Stimulated activated CD4-positive, alpha-beta T cell treated with anti-CD3 and anti-CD28 coated beads, Interleukin-12 subunit alpha, Interleukin-12 subunit beta, amount 100 ng/mL, for 24 hours (primary cell): Measurements from ENCODE around the gene PSMB10.
"Not testable (repeated sequence)": the region's sequence is repeated elsewhere in the genome, so short reads cannot be mapped to it uniquely, and the experiment has no call there.

Source experiments
- DNase-seq, 2 experiments: peaks; one replicate each; pipeline ENCODE4 v3.0.0-alpha.2; 2020; ENCODE audit warnings: low read depth in 2 of 2

The PSMB10 gene

DNA sequence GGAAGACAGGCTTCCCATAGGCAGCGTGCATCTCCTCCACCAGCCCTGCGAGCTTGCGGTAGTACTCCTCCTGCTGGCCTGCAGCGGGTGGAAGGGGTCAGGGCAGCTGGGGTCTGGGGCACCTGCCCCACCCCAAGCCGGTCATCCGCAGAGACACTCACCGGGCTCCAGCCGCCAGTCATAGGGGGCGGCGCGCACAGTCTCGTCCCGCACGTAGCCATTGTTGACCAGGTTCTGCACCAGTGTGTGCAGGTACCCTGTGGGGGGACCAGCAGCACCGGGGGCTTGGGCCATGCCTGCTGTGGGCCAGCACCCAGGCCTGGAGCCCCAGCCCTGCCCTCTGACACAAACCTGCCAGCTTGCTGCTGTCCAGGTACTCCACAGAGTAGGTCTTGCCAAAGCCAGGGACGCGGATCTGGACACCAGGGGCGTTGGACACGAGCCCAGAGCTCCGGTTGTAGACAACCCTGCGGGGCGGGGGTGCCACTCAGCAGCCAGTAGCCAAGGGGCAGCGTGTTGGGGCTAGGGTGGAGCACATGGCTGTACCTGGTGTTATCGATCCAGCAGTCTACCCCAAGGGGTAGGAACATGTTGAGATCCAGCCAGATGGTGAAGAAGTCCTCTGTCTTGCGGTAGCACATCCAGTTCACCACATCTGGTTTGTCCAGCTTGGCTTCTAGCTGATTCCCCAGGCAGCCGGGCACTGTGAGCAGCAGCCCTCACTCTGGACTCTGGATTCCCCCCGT lies 6.0 kb upstream of the PSMB10 start:
- no peak for DNase-seq

DNA sequence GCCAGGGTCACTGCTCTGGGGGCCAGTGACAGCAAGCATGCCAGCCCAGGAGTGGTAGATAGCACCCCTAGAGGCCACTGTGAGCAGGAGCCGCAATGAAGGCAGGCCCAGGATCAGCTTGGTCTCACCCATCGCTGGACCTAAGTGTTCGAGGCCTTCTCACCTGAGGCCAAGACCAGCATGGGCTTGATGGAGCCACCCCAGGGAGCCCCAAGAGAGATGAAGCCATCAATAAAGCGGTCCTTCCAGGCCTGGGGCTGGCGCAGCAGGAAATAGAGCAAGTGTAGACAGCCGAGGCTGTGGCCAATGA lies 5.5 kb upstream of the PSMB10 start:
- peak in 1 of 2 experiments; percentile 26 for DNase-seq

DNA sequence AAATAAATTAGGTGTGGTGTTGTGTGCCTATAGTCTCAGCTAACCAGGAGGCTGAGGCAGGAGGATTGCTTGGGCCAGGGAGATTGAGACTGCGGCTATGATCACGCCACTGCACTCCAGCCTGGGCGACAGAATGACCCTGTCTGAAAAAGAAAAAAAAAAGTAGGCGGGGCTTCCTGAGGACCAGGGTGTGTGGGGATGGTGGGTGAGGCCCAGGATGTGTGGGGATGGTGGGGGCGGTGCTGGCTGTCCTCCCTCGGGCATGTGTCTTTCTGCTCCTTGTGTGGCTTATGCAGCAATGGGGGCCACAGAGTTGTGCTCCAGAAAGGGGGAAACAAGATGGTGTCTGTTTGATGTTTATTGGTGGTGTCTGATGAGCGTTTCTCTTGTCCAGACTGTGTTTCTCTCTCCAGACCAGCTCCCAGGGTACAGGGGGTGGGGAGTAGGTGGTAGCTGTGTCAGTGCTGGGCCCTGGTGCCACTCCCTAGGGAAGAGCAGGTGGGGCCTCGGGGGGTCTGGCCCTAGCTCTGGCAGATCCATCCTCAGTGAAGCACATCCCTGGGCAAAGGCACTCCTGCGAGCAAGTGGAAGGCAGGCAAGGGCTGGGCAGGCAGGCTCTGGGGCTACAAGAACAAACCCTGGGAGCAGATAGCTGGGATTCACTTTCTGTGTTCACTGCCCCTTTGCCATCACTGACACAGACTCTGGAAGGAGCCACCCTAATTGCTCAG lies 5.0 kb upstream of the PSMB10 start:
- no peak for DNase-seq

DNA sequence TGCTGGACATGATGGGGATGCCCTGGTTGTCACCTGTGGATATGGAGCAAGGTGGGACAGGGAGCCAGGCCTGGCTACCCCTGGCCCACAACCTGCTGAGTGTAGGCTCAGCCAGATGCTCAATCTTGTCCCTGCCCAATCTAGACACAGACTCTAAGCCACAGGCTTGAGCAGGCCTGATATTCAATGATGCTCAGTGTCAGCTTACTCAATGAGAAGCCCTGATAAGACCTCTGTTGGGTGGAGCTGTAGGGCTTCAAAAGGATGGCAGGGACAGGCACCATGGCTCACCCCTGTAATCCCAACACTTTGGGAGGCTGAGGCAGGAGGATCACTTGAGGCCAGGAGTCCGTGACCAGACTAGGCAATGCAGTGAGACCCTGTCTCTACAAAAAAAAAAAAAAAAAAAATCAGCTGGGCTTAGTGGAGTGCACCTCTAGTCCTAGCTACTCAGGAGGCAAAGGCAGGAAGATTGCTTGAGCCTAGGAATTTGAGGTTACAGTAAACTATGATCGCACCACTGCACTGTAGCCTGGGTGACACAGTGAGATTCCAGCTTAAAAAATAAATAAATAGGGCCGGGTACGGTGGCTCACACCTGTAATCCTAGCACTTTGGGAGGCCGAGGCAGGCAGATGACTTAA lies 3.9 kb upstream of the PSMB10 start:
- DNase-seq = no peak

DNA sequence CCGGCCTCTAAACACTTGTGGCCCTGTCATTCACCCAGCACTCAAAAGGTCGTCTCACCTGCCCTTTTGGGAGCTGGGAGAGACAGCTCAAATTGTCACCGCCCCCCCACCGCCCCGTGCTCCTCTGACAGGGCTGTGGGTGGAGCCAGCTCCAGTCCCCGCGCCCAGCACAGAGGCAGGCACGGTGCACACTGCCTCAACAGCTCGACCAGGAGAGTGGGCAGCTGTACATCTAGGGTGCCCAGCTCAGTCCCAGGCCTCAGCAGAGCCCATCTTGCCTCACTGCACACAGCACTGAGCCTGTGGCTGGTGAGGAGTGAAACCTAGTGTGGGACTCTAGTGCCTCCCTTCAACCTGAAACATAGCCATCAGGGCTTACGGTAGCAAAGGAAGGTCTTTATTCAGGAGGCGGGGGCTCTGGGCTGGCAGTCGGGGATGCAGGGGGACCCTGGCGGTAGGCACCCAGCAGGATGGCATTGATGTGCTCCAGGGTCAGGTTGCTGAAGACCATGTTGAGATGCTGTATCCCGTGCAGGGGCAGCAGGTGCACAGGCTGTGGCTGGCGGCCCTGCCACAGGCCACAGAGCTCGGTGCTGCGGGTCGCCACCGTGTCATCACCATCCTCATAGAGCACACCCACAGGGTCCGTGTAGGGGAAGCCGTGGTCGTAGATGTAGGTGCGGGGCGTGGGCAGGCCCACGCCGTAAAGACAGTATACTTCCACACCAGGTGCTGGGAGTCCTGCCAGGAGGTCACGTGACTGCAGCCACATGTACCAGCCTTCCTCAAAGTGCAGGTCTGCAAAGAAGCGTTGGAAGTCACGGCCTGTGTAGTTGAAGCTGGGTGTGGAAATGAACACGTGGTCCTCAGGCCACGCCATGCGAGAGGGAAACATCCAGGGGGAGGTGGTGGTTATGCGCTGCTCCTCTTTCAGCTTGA lies 3.1 kb upstream of the PSMB10 start:
- DNase-seq = peak in 1 of 2 experiments; percentile 46

DNA sequence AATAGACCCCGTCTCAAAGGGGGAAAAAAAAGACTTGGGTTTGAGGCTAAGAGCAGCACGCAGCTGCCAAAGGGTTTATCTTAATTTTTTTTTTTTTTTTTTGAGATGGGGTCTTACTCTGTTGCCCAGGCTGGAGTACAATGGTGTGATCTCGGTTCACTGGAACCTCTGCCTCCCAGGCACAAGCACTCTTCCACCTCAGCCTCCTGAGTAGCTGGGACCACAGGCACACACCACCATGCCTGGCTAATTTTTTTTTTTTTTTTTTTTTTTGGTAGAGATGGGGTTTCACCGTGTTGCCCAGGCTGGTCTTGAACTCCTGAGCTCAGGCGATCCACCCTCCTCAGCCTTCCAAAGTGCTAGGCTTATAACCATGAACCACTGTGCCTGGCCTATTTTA lies 1.1 kb upstream of the PSMB10 start:
- DNase-seq = not testable (repeated sequence)

DNA sequence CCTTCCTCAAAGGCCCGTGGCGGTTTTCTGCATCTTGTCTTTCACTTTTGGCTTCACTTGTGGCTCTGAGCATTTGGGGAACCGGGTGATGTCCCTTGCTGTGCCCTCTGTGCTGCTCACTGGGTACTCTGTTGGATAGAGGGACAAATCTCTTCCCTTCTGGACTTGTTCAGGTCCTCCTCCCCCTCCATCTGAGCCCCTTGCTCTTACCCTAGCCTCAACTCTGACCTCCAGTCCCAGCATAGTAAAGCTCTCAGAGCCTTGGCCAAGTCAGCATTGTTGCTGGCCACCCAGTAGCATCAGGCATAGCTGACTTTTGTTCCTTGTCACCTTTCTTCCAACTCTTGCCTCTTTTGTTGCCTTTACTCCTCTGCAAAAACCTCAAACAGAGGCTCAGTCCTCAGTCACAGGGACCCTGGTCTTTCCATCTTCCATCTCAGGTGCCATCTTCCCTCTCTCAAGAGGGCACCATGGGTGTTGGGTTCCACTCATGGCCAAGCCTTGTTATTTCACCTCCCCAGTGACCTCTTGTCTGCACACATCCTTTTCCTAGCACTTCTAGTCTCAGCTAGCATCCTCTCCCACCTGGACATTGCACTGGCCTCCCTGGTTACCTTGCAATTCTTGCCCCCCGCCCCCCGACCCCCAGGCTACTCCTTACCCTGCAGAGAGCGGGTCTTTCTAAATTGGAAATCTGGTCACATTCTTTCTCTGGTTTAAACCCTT lies 393 bp upstream of the PSMB10 start:
- DNase-seq = peak; percentile 56 to 67

DNA sequence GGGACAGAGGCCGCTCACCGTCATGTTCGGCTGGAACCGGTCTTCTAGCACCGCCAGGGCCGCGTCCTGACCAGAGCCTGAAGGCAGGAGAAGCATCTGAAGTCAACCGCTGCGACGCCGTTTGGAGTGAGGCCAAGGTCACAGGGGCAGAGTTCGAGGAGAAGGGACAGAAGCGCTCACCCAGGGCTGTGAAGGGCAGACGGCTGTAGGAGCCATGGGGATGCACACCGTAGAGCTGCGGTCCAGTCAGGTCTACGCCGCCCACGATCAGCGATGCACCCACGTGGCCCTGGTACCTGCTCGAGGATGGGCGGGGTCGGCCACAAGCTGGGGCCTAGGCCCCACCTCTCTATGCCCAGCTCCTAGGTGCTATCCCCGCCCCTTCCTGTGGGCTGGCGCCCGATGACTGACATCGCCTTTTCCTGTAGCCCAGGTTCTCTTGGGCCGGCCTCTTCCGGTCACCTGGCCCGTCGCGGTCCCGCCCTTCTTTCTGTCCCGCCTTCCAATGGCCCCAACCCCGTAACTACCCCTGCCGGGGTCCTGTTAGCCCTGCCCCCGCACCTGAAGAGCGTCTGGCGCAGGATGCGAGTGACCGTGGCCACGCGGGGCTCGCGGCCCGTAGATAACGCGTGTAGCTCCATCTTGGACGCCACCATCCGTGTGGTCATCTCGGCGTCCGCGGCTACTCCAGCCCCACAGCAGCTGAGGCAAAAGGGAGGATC lies 1.1 kb downstream of the PSMB10 start:
- peak; percentile 91 to 98 for DNase-seq

DNA sequence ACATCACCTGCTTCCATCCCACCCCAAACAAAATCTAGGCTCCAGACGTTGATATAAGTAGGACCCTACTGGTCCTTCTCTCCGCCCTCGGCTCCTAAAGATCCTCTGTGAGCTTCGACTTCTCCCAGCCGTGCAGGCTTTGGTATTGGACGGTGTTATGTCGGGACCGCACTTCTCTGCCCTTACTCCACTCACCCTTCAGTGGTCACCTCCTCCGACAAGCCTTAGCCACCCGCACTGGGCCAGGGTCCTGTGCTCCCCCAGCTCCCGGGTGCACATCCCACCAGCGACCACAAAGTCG lies 1.6 kb downstream of the PSMB10 start:
- no peak for DNase-seq

DNA sequence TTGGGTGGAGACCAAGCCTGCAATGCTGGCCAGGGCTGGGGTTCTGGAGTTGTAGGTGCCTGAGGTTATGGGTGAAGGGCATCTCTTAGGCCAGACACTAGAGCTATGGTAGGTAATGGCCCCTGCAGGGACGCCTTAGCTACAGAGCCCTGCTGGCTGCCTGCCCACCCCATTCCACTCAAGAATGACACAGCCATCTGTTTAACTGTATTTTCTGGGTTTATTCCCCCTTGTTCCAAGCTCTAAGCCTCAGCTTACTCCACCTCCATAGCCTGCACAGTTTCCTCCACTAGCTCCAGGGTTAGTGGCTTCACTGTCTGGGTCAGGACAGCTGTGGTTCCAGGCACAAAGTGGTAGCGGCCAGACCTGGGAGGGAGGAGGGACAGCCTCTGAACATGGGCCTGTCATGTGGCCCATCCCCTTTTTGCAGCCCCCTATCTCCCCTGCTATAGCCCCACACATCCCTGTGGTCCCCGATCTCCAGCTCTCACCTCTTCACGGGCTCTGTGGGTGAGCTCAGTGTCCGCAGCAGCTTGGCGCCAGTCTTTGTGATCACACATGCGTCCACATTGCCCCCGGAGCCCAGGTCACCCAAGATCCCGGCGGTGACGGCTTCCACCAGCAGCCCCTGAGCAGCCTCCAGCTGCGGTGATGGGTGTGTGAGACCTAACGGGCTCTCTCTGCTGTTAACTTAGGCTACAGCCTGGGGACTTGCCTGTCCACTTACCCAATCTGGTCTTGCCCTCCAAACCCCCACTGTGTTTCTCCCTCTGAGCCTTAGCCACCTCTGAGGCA lies 2.1 kb downstream of the PSMB10 start:
- no peak for DNase-seq

DNA sequence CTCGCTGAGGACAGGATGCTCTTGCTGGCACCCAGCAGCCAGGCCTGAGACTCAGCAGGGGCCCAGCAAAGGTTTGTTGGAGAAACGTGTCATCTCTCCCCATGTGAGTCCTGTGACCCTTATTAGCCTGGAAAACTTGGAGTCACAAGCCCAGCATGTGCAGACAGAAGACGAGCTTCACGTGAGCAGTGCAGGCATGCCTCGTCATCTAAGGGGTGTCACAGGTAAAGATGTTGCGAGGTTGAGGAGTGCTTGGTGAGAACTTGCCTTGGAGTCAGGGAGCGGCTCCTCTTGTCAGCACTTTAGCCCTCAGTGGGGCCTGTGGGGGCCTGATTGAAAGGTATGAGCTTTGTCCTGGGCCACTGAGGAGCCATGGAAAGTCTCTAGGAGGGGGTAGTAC lies 2.8 kb downstream of the PSMB10 start:
- no peak for DNase-seq

DNA sequence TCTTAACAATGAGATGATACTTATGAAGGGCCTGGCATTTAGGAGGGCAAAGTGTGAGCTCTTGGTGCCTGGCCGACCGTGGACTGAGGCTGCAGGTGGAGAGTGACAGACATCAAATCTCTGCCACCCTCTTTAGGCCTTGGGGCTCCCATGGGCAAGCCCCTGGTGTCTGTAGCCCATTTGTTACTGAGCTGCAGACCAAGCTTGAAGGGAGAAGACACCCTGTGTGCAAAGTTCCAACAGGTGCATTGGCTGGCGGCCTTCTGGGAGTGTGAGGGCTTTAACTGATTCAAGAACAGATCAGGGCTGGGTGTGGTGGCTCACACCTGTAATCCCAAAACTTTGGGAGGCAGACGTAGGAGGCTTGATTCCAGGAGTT lies 4.2 kb downstream of the PSMB10 start:
- DNase-seq = no peak

DNA sequence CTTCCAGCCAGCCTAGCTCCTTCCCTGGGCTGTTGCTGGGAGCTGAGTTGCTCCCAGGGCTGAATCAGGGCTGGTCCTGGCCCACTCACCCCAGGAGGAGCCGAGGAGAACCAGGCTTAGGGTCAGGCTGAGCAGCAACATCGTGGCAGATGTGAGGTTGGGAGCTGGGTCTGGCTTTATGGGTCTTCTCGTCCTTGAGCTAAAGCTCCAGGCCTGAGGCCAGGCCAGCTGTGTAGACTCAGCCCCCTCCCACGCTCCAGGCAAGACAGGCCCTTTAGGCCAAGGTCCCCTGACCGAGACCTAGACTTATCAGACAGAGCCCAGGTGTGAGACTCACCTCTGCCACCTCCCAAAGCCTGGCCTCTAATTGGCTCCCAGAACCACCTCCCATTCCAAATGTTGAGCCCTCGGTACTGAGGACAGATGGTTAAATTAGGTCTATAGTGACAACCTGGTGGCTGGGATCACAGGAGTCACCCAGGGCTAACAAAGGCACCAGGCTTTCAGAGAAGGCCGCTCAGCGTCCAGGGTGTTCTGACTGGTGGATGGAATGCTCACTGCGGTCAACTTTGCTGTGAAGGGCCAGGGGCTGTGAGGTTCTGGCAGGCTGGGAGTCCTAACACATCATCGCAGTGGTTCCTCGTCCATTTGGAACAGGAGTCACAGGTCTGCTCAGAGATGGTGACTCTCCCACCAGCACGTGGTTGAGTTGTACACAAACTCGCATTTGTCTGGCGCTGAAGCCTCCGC lies 4.8 kb downstream of the PSMB10 start, which contains the start of gene CTRL:
Gene CTRL, minus strand, starts transcription at position 151 of the 750 bp plus-strand sequence. Its CDS starts 10 bp downstream, at position 141.
- no peak for DNase-seq

DNA sequence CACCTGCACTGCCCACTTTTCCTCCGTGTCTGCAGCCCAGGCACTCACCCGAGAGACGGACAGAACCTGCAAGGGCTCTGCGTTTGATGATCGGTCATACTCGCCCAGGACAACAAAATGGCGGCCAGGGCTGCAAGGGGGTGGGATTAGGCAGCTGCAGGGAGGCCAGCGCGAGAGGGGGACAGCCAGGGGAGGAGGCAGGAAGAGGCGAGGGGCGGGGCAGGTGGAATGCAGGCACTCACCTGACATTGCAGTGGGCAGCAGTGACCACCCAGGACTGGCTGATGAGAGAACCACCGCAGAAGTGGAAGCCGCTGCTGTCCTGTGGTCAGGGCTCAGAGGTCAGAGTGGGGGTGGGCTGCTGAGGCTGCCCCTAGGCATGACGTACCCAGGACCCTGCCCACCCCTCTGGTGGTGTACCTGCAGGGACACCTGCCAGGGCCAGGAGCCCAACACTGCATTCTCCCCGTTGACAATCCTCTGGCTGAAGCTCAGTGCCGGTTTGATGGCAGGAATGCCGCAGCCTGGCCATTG lies 5.9 kb downstream of the PSMB10 start:
- no peak for DNase-seq

DNA sequence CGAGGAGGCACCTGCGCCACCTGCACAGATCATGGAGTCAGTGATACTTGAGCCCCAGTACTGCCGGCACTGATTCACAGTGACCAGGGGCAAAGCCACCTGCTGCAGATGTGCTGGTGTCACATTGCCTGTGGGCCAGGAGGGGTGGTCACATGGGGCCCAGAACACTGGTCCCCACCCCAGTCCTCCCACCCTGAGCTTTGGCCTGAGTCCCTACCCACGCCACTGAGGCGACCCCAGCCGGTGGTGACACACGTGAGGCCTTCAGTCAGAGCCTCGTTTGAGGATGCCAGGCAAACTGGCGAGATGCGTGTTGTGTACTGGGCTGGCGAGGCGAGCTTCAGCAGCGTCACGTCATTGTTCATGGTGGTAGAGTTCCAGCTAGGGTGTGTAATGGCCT lies 6.5 kb downstream of the PSMB10 start:
- DNase-seq = no peak

DNA sequence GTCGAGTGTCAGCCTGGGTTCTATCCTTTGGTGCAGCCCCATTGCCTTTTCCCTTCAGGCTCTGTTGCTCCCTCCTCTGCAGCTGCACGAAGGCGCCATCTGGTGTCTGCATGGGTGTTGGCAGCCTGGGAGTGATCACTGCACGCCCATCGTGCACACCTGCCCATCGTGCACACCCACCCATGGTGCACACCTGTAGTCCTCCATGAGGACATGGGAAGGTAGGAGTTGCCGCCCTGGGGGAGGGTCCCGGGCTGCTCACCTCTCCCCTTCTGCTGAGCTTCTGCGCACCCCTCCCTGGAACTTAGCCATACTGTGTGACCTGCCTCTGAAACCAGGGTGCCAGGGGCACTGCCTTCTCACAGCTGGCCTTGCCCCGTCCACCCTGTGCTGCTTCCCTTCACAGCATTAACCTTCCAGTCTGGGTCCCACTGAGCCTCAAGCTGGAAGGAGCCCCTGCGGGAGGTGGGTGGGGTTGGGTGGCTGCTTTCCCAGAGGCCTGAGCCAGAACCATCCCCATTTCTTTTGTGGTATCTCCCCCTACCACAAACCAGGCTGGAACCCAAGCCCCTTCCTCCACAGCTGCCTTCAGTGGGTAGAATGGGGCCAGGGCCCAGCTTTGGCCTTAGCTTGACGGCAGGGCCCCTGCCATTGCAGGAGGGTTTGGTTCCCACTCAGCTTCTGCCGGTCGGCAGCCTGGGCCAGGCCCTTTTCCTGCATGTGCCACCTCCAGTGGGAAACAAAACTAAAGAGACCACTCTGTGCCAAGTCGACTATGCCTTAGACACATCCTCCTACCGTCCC lies 7.9 kb downstream of the PSMB10 start:
- DNase-seq = peak; percentile 59 to 69

DNA sequence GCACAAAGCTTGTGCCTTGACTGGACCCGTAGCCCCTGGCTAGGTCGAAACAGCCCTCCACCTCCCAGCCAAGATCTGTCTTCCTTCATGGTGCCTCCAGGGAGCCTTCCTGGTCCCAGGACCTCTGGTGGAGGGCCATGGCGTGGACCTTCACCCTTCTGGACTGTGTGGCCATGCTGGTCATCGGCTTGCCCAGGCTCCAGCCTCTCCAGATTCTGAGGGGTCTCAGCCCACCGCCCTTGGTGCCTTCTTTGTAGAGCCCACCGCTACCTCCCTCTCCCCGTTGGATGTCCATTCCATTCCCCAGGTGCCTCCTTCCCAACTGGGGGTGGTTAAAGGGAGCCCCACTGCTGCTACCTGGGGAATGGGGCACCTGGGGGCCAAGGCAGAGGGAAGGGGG lies 8.5 kb downstream of the PSMB10 start:
- DNase-seq = no peak
